GM12878 (cell line): Measurements from ENCODE around the gene ASIC2. TPM values are rescaled to one million over a fixed set of nuclear protein-coding genes. Genes with fewer than 3 reads are reported as not detected.

Experiments
- ATAC-seq: fragments of 200-7000 bp; cut with Tn5 transposase; 3 replicates; pipeline ENCODE4 v1.9.1; 2020; ENCODE audit warnings: mild to moderate bottlenecking, moderate library complexity
- BruUV-seq: library from RNA; stranded (reverse); fragments of 400-500 nt; replicated peaks from 2 replicates; lab custom pipeline; 2021; lab: Mats Ljungman, UMichigan
- CTCF ChIA-PET: fragments of 300-600 bp; sonication (Branson Sonifier 250); formaldehyde crosslinking; extraction: SDS; loops from one replicate; lab custom pipeline; 2021; ENCODE audit warnings: inconsistent platforms; lab: Yijun Ruan, JAX
- POLR2A ChIA-PET: fragments of 350-600 bp; formaldehyde crosslinking; extraction: SDS; loops from one replicate; lab custom pipeline; 2021; ENCODE audit warnings: inconsistent platforms; lab: Charles Lee
- RAD21 ChIA-PET: fragments of 300-600 bp; sonication (Branson Sonifier 250); formaldehyde crosslinking; loops from one replicate; lab custom pipeline; 2023; ENCODE audit warnings: antibody characterized with exemption; ENCODE audit not compliant: unreplicated experiment; lab: Charles Lee
- SMC1A ChIA-PET: fragments of 300-600 bp; sonication (Branson Sonifier 250); formaldehyde crosslinking; loops from one replicate; lab custom pipeline; 2023; ENCODE audit not compliant: unreplicated experiment, uncharacterized antibody; lab: Charles Lee
- DNase-seq: peaks from one replicate; pipeline ENCODE4 v3.0.0-alpha.2; 2011; ENCODE audit warnings: low read depth, low spot score
- FAIRE-seq: peaks from 3 replicates; lab custom pipeline; 2011; peaks lifted over from hg19 to GRCh38; lab: Jason Lieb, UNC
- H2AFZ ChIP-seq: 2 replicates; pipeline ENCODE4 v1.6.0; 2011; ENCODE audit warnings: low read depth, low read length, control low read depth; ENCODE audit not compliant: control insufficient read depth
- H3K27ac ChIP-seq: 2 replicates; pipeline ENCODE4 v1.5.1; 2011; ENCODE audit warnings: control low read depth; ENCODE audit not compliant: control insufficient read depth, insufficient read depth
- H3K27me3 ChIP-seq, 2 experiments: replicated peaks in 1 of 2; 2 replicates each; pipeline versions ENCODE4 v1.6.0 to v1.6.1; 2011; ENCODE audit warnings: low read length in 1 of 2; ENCODE audit not compliant: control insufficient read depth in 2 of 2, insufficient read depth in 2 of 2
- H3K36me3 ChIP-seq, 2 experiments: 2 replicates each; pipeline ENCODE4 v1.5.1; 2011; ENCODE audit warnings: low read length in 1 of 2; ENCODE audit not compliant: control insufficient read depth in 2 of 2, insufficient read depth in 2 of 2
- H3K4me1 ChIP-seq: 2 replicates; pipeline ENCODE4 v1.6.1; 2011; ENCODE audit warnings: mild to moderate bottlenecking, low read length, moderate library complexity, mixed read lengths; ENCODE audit not compliant: control insufficient read depth, insufficient read depth
- H3K4me2 ChIP-seq: 2 replicates; pipeline ENCODE4 v1.6.0; 2011; ENCODE audit warnings: control low read depth; ENCODE audit not compliant: control insufficient read depth, insufficient read depth
- H3K4me3 ChIP-seq: fragments of 200-600 bp; sonication (generic); 2 replicates; pipeline ENCODE4 v1.5.1; 2016
- H3K79me2 ChIP-seq: 2 replicates; pipeline ENCODE4 v1.6.0; 2011; ENCODE audit warnings: low read length; ENCODE audit not compliant: control insufficient read depth, insufficient read depth
- H3K9ac ChIP-seq: 2 replicates; pipeline ENCODE4 v1.8.0; 2011; ENCODE audit warnings: low read length, control low read depth, mixed read lengths; ENCODE audit not compliant: control insufficient read depth, insufficient read depth
- H3K9me3 ChIP-seq: replicated peaks from 3 replicates; pipeline ENCODE4 v1.5.1; 2011; ENCODE audit warnings: mild to moderate bottlenecking, low read length; ENCODE audit not compliant: control insufficient read depth, insufficient read depth
- H4K20me1 ChIP-seq: 2 replicates; pipeline ENCODE4 v1.6.0; 2011; ENCODE audit not compliant: control insufficient read depth, insufficient read depth
- E2F4 ChIP-seq: IDR thresholded peaks from 2 replicates; pipeline ENCODE4 v1.6.1; 2012; ENCODE audit warnings: low read depth, low read length, improper control_type of control experiment
- JUND ChIP-seq: IDR thresholded peaks from 2 replicates; pipeline ENCODE4 v1.6.1; 2012; ENCODE audit warnings: low read depth, mild to moderate bottlenecking, low read length, improper control_type of control experiment, moderate library complexity
- KAT2A ChIP-seq: conservative IDR thresholded peaks from 2 replicates; pipeline ENCODE4 v1.6.1; 2011; ENCODE audit warnings: low read depth, low read length; ENCODE audit not compliant: control insufficient read depth
- KDM1A ChIP-seq: fragments of 200-600 bp; sonication (generic); IDR thresholded peaks from 2 replicates; pipeline ENCODE4 v1.6.1; 2016; ENCODE audit warnings: borderline replicate concordance
- PML ChIP-seq: IDR thresholded peaks from 2 replicates; pipeline ENCODE4 v1.6.1; 2012; ENCODE audit warnings: low read length, inconsistent platforms
- SIN3A ChIP-seq: IDR thresholded peaks from 2 replicates; pipeline ENCODE4 v1.6.1; 2012; ENCODE audit warnings: low read depth, low read length, improper control_type of control experiment
- SIX5 ChIP-seq: IDR thresholded peaks from 2 replicates; pipeline ENCODE4 v1.6.1; 2011; ENCODE audit warnings: mild to moderate bottlenecking, low read depth, low read length, moderate library complexity; ENCODE audit not compliant: severe bottlenecking
- SKIL ChIP-seq: fragments of 450-650 bp; IDR thresholded peaks from 2 replicates; pipeline ENCODE4 v1.6.1; 2017; ENCODE audit warnings: mild to moderate bottlenecking, low read depth, inconsistent platforms; ENCODE audit not compliant: poor library complexity, severe bottlenecking
- ZBTB40 ChIP-seq: fragments of 450-650 bp; IDR thresholded peaks from 2 replicates; pipeline ENCODE4 v1.6.1; 2016; ENCODE audit warnings: mild to moderate bottlenecking, moderate library complexity, borderline replicate concordance
- WGBS: methylation state at CpG from one replicate; pipeline ENCODE4 v1.1.6; 2016; ENCODE audit warnings: low lambda C conversion rate; ENCODE audit not compliant: insufficient replicate concordance, insufficient coverage; ENCODE audit errors: missing lambda C conversion rate; 5-methylcytosine and 5-hydroxymethylcytosine counted together
- in situ Hi-C: fragments of 300-500 bp; cut with MboI; formaldehyde crosslinking; loops from 9 replicates; pipeline ENCODE4 v1.14.3; 2018; ENCODE audit warnings: mixed read lengths
- intact Hi-C: fragments of 100-400 bp; cut with micrococcal nuclease; formaldehyde crosslinking; loops from one replicate; pipeline ENCODE4 v1.14.2; 2022; ENCODE audit not compliant: unreplicated experiment
- polyA plus RNA-seq, 11 experiments: library from polyadenylated mRNA; depleted of rRNA in 4 of 11; unstranded in 6 of 11; stranded (reverse) in 5 of 11; fragments of >200 nt; fragmentation: Nextera tagmentation in 4 of 11; fragmentation: Illumina TruSeq in 1 of 11; extraction: Ambion mirVana in 4 of 11; extraction: Trizol in 1 of 11; gene quantifications; 1 replicate in 1 of 11; 2 replicates in 10 of 11; pipeline versions ENCODE4 v1.2.1 to v1.2.3, GENCODE V29; 2011 to 2016; ENCODE audit warnings: inconsistent platforms in 2 of 11, missing spikeins in 2 of 11, low read depth in 1 of 11
- total RNA-seq, 4 experiments: library from RNA; depleted of rRNA in 3 of 4; stranded (reverse); fragments of >200 nt in 3 of 4; fragmentation: Illumina TruSeq in 1 of 4; extraction: Trizol in 1 of 4; gene quantifications; 2 replicates each; pipeline versions ENCODE4 v1.2.1 to v1.2.3, GENCODE V29; 2013 to 2021
- TF ChIP-seq, protein P1 (sequence below): IDR thresholded peaks from 2 replicates; pipeline ENCODE4 v1.6.1; 2011; ENCODE audit warnings: borderline replicate concordance, low read depth, mild to moderate bottlenecking, moderate library complexity, mixed read lengths, low read length; ENCODE audit not compliant: insufficient read depth; ENCODE audit errors: extremely low read length

The ASIC2 gene
- total and polyA plus RNA-seq, 10 of the 15 experiments (the other 5 are each of a cell fraction or from before 2014, with no cell fraction given) = not detected

DNA sequence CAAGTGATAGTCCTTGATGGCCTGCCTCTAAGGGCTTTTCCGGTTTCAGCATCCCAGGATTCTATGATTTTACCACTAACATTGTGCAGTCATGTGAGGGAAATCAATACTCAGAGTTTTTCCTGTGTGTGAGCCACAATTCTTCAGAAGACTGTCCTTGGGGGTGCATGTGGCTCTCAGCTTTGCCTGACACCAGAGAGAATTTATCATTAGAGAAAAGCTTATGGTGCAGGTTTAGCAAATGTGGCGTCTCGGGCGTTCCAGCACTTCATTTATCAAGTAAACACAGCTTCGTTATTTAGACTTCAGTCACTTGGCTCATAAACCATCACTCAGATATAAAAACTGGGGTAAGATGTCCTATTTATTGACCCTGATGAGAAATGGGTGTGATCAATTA is 238.7 kb downstream of the ASIC2 start:
- intact Hi-C loops (no loop called here), in situ Hi-C loops (no loop called here)
- Histone ChIP-seq H3K27ac (no peak overlapping the region), H3K4me3 (no peak overlapping the region), H3K9ac (no peak overlapping the region), H3K27me3 (0 out of 4 replicates have a peak, but pooled peaks cover 1 to 3% of the 10 kb centered on the region in 2 experiments), H4K20me1 (no peaks in the 10 kb centered on the region), H2AFZ (no peak overlapping the region), H3K79me2 (no peaks in the 10 kb centered on the region), H3K4me1 (no peaks in the 10 kb centered on the region), H3K4me2 (no peak overlapping the region), H3K36me3 (no peaks in the 10 kb centered on the region), H3K9me3 (no peaks in the 10 kb centered on the region)
- no TSS peak for BruUV-seq
- FAIRE-seq (no peak), DNase-seq (no peak), ATAC-seq (no peak)
- ChIA-PET RAD21 (no interaction called here), SMC1A (no interaction called here), POLR2A (no interaction called here), CTCF (no interaction called here)
- WGBS = 19% methylated on average over 5 of the region's 5 CpGs
- TF ChIP-seq E2F4 = no peak
- no peak for TF ChIP-seq KDM1A
- TF ChIP-seq JUND = no peak
- no peak for TF ChIP-seq SIX5
- TF ChIP-seq SIN3A = no peak
- TF ChIP-seq KAT2A = no peak
- no peak for TF ChIP-seq SKIL
- TF ChIP-seq, protein P1, sequence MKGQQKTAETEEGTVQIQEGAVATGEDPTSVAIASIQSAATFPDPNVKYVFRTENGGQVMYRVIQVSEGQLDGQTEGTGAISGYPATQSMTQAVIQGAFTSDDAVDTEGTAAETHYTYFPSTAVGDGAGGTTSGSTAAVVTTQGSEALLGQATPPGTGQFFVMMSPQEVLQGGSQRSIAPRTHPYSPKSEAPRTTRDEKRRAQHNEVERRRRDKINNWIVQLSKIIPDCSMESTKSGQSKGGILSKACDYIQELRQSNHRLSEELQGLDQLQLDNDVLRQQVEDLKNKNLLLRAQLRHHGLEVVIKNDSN = no peak
- no peak for TF ChIP-seq ZBTB40
- no peak for TF ChIP-seq PML
